ENCODE measurements around the gene NCKAP5.

The NCKAP5 gene

DNA sequence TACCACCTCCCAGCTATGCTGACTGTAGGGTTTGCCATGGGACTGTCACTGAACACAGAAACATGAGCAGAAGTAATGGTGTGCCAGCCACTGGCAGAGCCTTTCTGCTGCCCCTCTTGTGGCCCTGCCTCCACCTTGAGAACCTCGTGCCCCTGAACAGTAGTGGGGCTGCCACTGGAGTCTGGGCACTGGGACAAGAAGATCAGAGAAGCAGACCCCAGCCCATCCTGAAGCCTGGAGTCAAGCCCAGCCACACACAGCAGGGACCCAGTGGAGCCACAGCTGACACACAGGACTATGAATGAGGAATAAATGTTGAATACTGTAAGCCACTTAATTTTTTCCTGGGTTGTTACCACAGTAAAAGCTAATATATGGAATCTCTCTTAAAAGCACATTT is 159.6 kb downstream of the NCKAP5 start:
- DNase-seq (ENCODE audit: low read depth): no peak
- H3K4me3 ChIP-seq (ENCODE audit: low read depth, low read length): no peak overlapping the region
- TF ChIP-seq POLR2A (IDR thresholded peaks at IDR 0.05; ENCODE audit: extremely low read depth, insufficient read length) (no peak), MYC (IDR thresholded peaks at IDR 0.05; ENCODE audit: low read depth, low read length) (no peak), MAX (IDR thresholded peaks at IDR 0.05; ENCODE audit: low read depth, low read length) (no peak)
- TF ChIP-seq, protein P1, sequence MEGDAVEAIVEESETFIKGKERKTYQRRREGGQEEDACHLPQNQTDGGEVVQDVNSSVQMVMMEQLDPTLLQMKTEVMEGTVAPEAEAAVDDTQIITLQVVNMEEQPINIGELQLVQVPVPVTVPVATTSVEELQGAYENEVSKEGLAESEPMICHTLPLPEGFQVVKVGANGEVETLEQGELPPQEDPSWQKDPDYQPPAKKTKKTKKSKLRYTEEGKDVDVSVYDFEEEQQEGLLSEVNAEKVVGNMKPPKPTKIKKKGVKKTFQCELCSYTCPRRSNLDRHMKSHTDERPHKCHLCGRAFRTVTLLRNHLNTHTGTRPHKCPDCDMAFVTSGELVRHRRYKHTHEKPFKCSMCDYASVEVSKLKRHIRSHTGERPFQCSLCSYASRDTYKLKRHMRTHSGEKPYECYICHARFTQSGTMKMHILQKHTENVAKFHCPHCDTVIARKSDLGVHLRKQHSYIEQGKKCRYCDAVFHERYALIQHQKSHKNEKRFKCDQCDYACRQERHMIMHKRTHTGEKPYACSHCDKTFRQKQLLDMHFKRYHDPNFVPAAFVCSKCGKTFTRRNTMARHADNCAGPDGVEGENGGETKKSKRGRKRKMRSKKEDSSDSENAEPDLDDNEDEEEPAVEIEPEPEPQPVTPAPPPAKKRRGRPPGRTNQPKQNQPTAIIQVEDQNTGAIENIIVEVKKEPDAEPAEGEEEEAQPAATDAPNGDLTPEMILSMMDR (IDR thresholded peaks at IDR 0.05; ENCODE audit: low read depth, low read length): no peak

DNA sequence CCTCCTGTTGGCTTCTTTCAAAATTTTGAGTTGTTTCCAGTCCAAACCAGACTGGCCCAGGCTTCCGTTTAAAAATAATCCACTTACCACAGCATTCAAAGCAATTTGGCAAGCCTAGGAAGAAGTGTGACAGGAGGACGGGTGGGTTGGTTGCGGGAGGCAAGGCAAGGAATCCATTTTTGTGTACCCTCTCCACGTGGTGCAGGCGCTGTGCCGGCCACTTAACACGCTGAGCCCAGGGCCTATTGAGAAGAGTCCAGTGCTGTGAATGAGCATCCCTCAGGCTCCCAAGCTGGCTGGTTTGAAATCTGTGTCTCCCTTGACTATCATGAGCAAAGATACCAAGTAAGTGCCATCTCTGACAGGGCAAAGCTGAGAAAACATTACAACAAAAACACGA is 160.9 kb downstream of the NCKAP5 start:
- no peak for TF ChIP-seq POLR2A (IDR thresholded peaks at IDR 0.05; ENCODE audit: extremely low read depth, insufficient read length)
- no peak for DNase-seq (ENCODE audit: low read depth)
- H3K4me3 ChIP-seq (ENCODE audit: low read depth, low read length): no peak overlapping the region

DNA sequence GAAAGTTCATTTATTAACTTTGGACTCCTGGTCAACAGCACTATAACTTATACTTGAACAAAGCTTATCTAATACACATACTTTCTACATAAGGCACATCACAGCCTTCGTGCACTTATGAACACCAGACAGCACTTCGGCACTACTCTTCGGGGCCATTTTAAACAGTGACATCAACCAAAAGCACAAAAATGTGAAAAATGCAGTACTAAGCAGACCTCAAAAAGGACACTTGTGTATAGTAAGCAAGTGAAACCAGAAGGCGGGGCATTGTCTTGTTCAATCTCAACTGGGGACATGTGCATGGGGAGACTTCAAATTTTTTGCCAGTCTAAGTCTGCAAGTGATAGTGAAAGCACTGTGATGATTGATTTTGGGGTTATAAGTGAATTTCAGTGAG is 163.0 kb downstream of the NCKAP5 start:
- TF ChIP-seq POLR2A (IDR thresholded peaks at IDR 0.05; ENCODE audit: extremely low read depth, insufficient read length): no peak
- TF ChIP-seq MYC (IDR thresholded peaks at IDR 0.05; ENCODE audit: low read depth, low read length): no peak
- TF ChIP-seq MAX (IDR thresholded peaks at IDR 0.05; ENCODE audit: low read depth, low read length): no peak
- TF ChIP-seq, protein P1 (IDR thresholded peaks at IDR 0.05; ENCODE audit: low read depth, low read length): no peak
- no peak overlapping the region for H3K4me3 ChIP-seq (ENCODE audit: low read depth, low read length)
- no peak for DNase-seq (ENCODE audit: low read depth)

- no peak overlapping the region for H3K4me3 ChIP-seq (ENCODE audit: low read depth, low read length)
- DNase-seq (ENCODE audit: low read depth): no peak
- TF ChIP-seq POLR2A (IDR thresholded peaks at IDR 0.05; ENCODE audit: extremely low read depth, insufficient read length): no peak
- TF ChIP-seq MYC (IDR thresholded peaks at IDR 0.05; ENCODE audit: low read depth, low read length): no peak
- no peak for TF ChIP-seq MAX (IDR thresholded peaks at IDR 0.05; ENCODE audit: low read depth, low read length)
- TF ChIP-seq, protein P1 (IDR thresholded peaks at IDR 0.05; ENCODE audit: low read depth, low read length): no peak
These were observed 167.9 kb downstream of the NCKAP5 start for GRCh38 chr2:133400411-133400810.

- DNase-seq (ENCODE audit: low read depth): no peak
- H3K4me3 ChIP-seq (ENCODE audit: low read depth, low read length): no peak overlapping the region
- no peak for TF ChIP-seq POLR2A (IDR thresholded peaks at IDR 0.05; ENCODE audit: extremely low read depth, insufficient read length)
These were observed 174.4 kb downstream of the NCKAP5 start for GRCh38 chr2:133393895-133394294.

GRCh38 chr2:133390156-133390555 is 178.1 kb downstream of the NCKAP5 start:
- no peak for DNase-seq (ENCODE audit: low read depth)
- H3K4me3 ChIP-seq (ENCODE audit: low read depth, low read length): no peak overlapping the region
- TF ChIP-seq MYC (IDR thresholded peaks at IDR 0.05; ENCODE audit: low read depth, low read length) (no peak), MAX (IDR thresholded peaks at IDR 0.05; ENCODE audit: low read depth, low read length) (no peak), POLR2A (IDR thresholded peaks at IDR 0.05; ENCODE audit: extremely low read depth, insufficient read length) (no peak)
- TF ChIP-seq, protein P1 (IDR thresholded peaks at IDR 0.05; ENCODE audit: low read depth, low read length): no peak

- TF ChIP-seq POLR2A (IDR thresholded peaks at IDR 0.05; ENCODE audit: extremely low read depth, insufficient read length): no peak
- no peak for TF ChIP-seq MAX (IDR thresholded peaks at IDR 0.05; ENCODE audit: low read depth, low read length)
- TF ChIP-seq, protein P1 (IDR thresholded peaks at IDR 0.05; ENCODE audit: low read depth, low read length): no peak
- TF ChIP-seq MYC (IDR thresholded peaks at IDR 0.05; ENCODE audit: low read depth, low read length): no peak
- DNase-seq (ENCODE audit: low read depth): no peak
- no peak overlapping the region for H3K4me3 ChIP-seq (ENCODE audit: low read depth, low read length)
These were observed 178.7 kb downstream of the NCKAP5 start for GRCh38 chr2:133389569-133389968.

All from NB4 (cell line).